Thyroid gland (tissue), 4 donors: Measurements from ENCODE around the gene CD244.

Source experiments
- CTCF ChIP-seq, 6 experiments: fragments of 200-600 bp in 3 of 6; fragments of 450-650 bp in 3 of 6; sonication (generic) in 3 of 6; IDR thresholded peaks; one replicate each; pipeline ENCODE4 v1.5.1; 2016 to 2019; ENCODE audit warnings: antibody characterized with exemption in 6 of 6, mild to moderate bottlenecking in 2 of 6, inconsistent platforms in 1 of 6, moderate library complexity in 1 of 6
- POLR2A ChIP-seq, 2 donors: fragments of 450-650 bp; IDR thresholded peaks; one replicate each; pipeline ENCODE4 v1.6.1; 2017; ENCODE audit warnings: antibody characterized with exemption in 2 of 2, mild to moderate bottlenecking in 2 of 2, moderate library complexity in 1 of 2

- TF ChIP-seq POLR2A (IDR thresholded peaks at IDR 0.05) (no peak), CTCF (IDR thresholded peaks at IDR 0.05) (no peak)
Observed at GRCh38 chr1:160781186-160781766, 81.4 kb downstream of the CD244 start.
